HepG2 (cell line): ENCODE results near the gene VAMP8. TPM values are rescaled to one million over a fixed set of nuclear protein-coding genes. Genes with fewer than 3 reads are reported as not detected.

ENCODE experiments used
- AKAP8 ChIP-seq: sonication (generic); formaldehyde crosslinking; IDR thresholded peaks from 2 replicates; pipeline ENCODE4 v1.5.1; 2020; ENCODE audit warnings: mild to moderate bottlenecking, missing genetic modification reagents
- FOXC1 ChIP-seq: sonication (generic); formaldehyde crosslinking; IDR thresholded peaks from 2 replicates; pipeline ENCODE4 v1.8.0; 2022; ENCODE audit warnings: mild to moderate bottlenecking, missing genetic modification reagents, borderline replicate concordance
- GATAD1 ChIP-seq: IDR thresholded peaks from 2 replicates; pipeline ENCODE4 v1.6.1; 2016; ENCODE audit warnings: missing genetic modification reagents, missing compliant biosample characterization
- HDAC2 ChIP-seq: sonication (generic); formaldehyde crosslinking; IDR thresholded peaks from 2 replicates; pipeline ENCODE4 v1.4.0; 2020; ENCODE audit warnings: missing genetic modification reagents
- HNF4G ChIP-seq, 2 experiments: sonication (generic) in 1 of 2; formaldehyde crosslinking in 1 of 2; IDR thresholded peaks; 2 replicates each; pipeline versions ENCODE4 v1.4.0 to v1.6.1; 2011 to 2020; ENCODE audit warnings: borderline replicate concordance in 2 of 2, low read depth in 2 of 2, mild to moderate bottlenecking in 2 of 2, low read length in 1 of 2, missing genetic modification reagents in 1 of 2, moderate library complexity in 1 of 2
- MNT ChIP-seq: fragments of 450-650 bp; IDR thresholded peaks from 2 replicates; pipeline ENCODE4 v1.6.1; 2016
- PCBP2 ChIP-seq: fragments of 200-400 bp; formaldehyde crosslinking; optimal IDR thresholded peaks from 2 replicates; pipeline ENCODE3; 2018; ENCODE audit warnings: low read length, low read depth; ENCODE audit not compliant: poor library complexity, severe bottlenecking
- POLR2A ChIP-seq, 2 experiments: IDR thresholded peaks; 2 replicates each; pipeline ENCODE4 v1.6.1; 2011; ENCODE audit warnings: low read depth in 2 of 2, low read length in 2 of 2, mild to moderate bottlenecking in 1 of 2, moderate library complexity in 1 of 2; ENCODE audit not compliant: insufficient read depth in 1 of 2
- POLR2AphosphoS5 ChIP-seq: IDR thresholded peaks from 2 replicates; pipeline ENCODE4 v1.6.1; 2012; ENCODE audit warnings: low read depth, low read length
- RXRA ChIP-seq: sonication (generic); formaldehyde crosslinking; IDR thresholded peaks from 2 replicates; pipeline ENCODE4 v1.5.1; 2020; ENCODE audit warnings: missing genetic modification reagents
- SATB2 ChIP-seq: sonication (generic); formaldehyde crosslinking; IDR thresholded peaks from 2 replicates; pipeline ENCODE4 v1.5.0; 2020; ENCODE audit warnings: missing genetic modification reagents
- TAF15 ChIP-seq: fragments of 200-400 bp; formaldehyde crosslinking; IDR thresholded peaks from one replicate; pipeline ENCODE4 v1.6.1; 2018; ENCODE audit warnings: mild to moderate bottlenecking, low read depth, low read length; ENCODE audit not compliant: poor library complexity, severe bottlenecking
- USF2 ChIP-seq, 2 experiments: sonication (generic) in 1 of 2; formaldehyde crosslinking in 1 of 2; IDR thresholded peaks; 2 replicates each; pipeline versions ENCODE4 v1.5.1 to v1.6.1; 2011 to 2020; ENCODE audit warnings: borderline replicate concordance in 1 of 2, low read depth in 1 of 2, low read length in 1 of 2, mild to moderate bottlenecking in 1 of 2, missing genetic modification reagents in 1 of 2, moderate library complexity in 1 of 2
- ZNF207 ChIP-seq: fragments of 450-650 bp; IDR thresholded peaks from 2 replicates; pipeline ENCODE4 v1.6.1; 2016; ENCODE audit warnings: antibody characterized with exemption, borderline replicate concordance
- ZNF33B ChIP-seq: sonication (generic); formaldehyde crosslinking; IDR thresholded peaks from 2 replicates; pipeline ENCODE4 v1.5.1; 2020; ENCODE audit warnings: mild to moderate bottlenecking, missing genetic modification reagents
- ZNF414 ChIP-seq: sonication (generic); formaldehyde crosslinking; IDR thresholded peaks from 2 replicates; pipeline ENCODE4 v1.5.0; 2020; ENCODE audit warnings: missing genetic modification reagents
- ZNF557 ChIP-seq: sonication (generic); formaldehyde crosslinking; IDR thresholded peaks from 2 replicates; pipeline ENCODE4 v1.4.0; 2020; ENCODE audit warnings: missing genetic modification reagents
- ZNF576 ChIP-seq: sonication (generic); formaldehyde crosslinking; IDR thresholded peaks from 2 replicates; pipeline ENCODE4 v1.4.0; 2020; ENCODE audit warnings: mild to moderate bottlenecking, missing genetic modification reagents
- ZNF800 ChIP-seq: sonication (generic); formaldehyde crosslinking; IDR thresholded peaks from 2 replicates; pipeline ENCODE4 v1.4.0; 2020; ENCODE audit warnings: missing genetic modification reagents
- ZNF878 ChIP-seq: sonication (generic); formaldehyde crosslinking; IDR thresholded peaks from 2 replicates; pipeline ENCODE4 v1.8.1; 2023; ENCODE audit warnings: mild to moderate bottlenecking, missing genetic modification reagents, moderate library complexity
- ZNF883 ChIP-seq: sonication (generic); formaldehyde crosslinking; IDR thresholded peaks from 2 replicates; pipeline ENCODE4 v1.5.1; 2020; ENCODE audit warnings: mild to moderate bottlenecking, missing genetic modification reagents; ENCODE audit errors: not compliant biosample characterization
- polyA plus RNA-seq, 8 experiments: library from polyadenylated mRNA; depleted of rRNA in 3 of 8; stranded (reverse) in 7 of 8; unstranded in 1 of 8; fragments of >200 nt; fragmentation: Illumina TruSeq in 4 of 8; extraction: Trizol in 4 of 8; gene quantifications; 2 replicates each; pipeline versions ENCODE4 v1.2.1 to v1.2.3, GENCODE V29; 2011 to 2016; ENCODE audit warnings: low read depth in 4 of 8, missing spikeins in 1 of 8, mixed read lengths in 1 of 8; ENCODE audit not compliant: insufficient read depth in 1 of 8
- total RNA-seq, 5 experiments: library from RNA; depleted of rRNA; stranded (reverse); fragments of >200 nt; fragmentation: Illumina TruSeq; extraction: Trizol; gene quantifications; 2 replicates each; pipeline ENCODE4 v1.2.3, GENCODE V29; 2016; ENCODE audit warnings: low read depth in 1 of 5

Gene VAMP8
- total and polyA plus RNA-seq, 2 of the 13 experiments (the other 11 are each of a cell fraction or from before 2014, with no cell fraction given): 83.3 to 157 TPM

GRCh38 chr2:85537600-85538506 is 39.5 kb upstream of the VAMP8 start (continued):
- TF ChIP-seq PCBP2 (no peak), POLR2AphosphoS5 (peak; percentile 86), FOXC1 (peak; percentile 30; the same call in 1 of the 2 replicates), SATB2 (CRISPR knock-in tag) (no peak; the same call in 1 of the 2 replicates), ZNF33B (no peak), ZNF207 (no peak), HDAC2 (CRISPR knock-in tag) (peak; percentile 25; the same call in 1 of the 2 replicates), MNT (no peak), ZNF557 (no peak), AKAP8 (CRISPR knock-in tag) (no peak; the same call in 1 of the 2 replicates), TAF15 (no peak), ZNF414 (CRISPR knock-in tag) (0 out of 2 replicates have a peak, but pooled peaks have one; percentile 30), USF2 (IDR thresholded peaks at IDR 0.05; ENCODE audit: low read depth, low read length) (no peak), USF2 (CRISPR knock-in tag; IDR thresholded peaks at IDR 0.05; ENCODE audit: borderline replicate concordance) (no peak), ZNF576 (CRISPR knock-in tag) (0 out of 2 replicates have a peak, but pooled peaks have one; percentile 53), RXRA (CRISPR knock-in tag) (peak; percentile 58; the same call in 1 of the 2 replicates), POLR2A (IDR thresholded peaks at IDR 0.05; ENCODE audit: insufficient read depth in 1 of 2, low read depth in 2 of 2, low read length in 2 of 2) (peak; percentile 74 to 79), ZNF883 (peak; percentile 4), ZNF800 (CRISPR knock-in tag) (0 out of 2 replicates have a peak, but pooled peaks have one; percentile 16), ZNF878 (CRISPR knock-in tag) (no peak; the same call in 1 of the 2 replicates), GATAD1 (no peak), HNF4G (IDR thresholded peaks at IDR 0.05; ENCODE audit: borderline replicate concordance, low read depth, low read length) (no peak; the same call in 1 of the 2 replicates), HNF4G (CRISPR knock-in tag; IDR thresholded peaks at IDR 0.05; ENCODE audit: borderline replicate concordance, low read depth) (peak; percentile 54; the same call in 1 of the 2 replicates)
